ENCODE measurements around the gene ID2.

The ID2 gene

GRCh38 chr2:8701681-8702379 is 20.0 kb downstream of the ID2 start:
- 0 out of 2 replicates have a peak, but pooled peaks cover 4% of the 10 kb centered on the region for H3K9me3 ChIP-seq
- H3K9ac ChIP-seq: no peak overlapping the region
- H3K4me2 ChIP-seq: no peak overlapping the region
- H3K36me3 ChIP-seq: no peaks in the 10 kb centered on the region
- no peak for TF ChIP-seq Cebpa-rat (IDR thresholded peaks at IDR 0.05)
- H3K4me1 ChIP-seq: no peaks in the 10 kb centered on the region
- H3K4me3 ChIP-seq: no peak overlapping the region
- no peak overlapping the region for H3K27ac ChIP-seq
- no peaks in the 10 kb centered on the region for H3K27me3 ChIP-seq
- no peaks in the 10 kb centered on the region for H4K20me1 ChIP-seq

GRCh38 chr2:8704906-8705305 is 23.1 kb downstream of the ID2 start:
- Histone ChIP-seq H3K27me3 (no peaks in the 10 kb centered on the region), H3K9me3 (peaks cover 13% of the 10 kb centered on the region), H3K9ac (no peak overlapping the region), H3K4me3 (no peak overlapping the region), H3K36me3 (no peaks in the 10 kb centered on the region), H3K27ac (no peak overlapping the region), H4K20me1 (no peaks in the 10 kb centered on the region), H3K4me1 (no peaks in the 10 kb centered on the region), H3K4me2 (no peak overlapping the region)
- no peak for TF ChIP-seq Cebpa-rat (IDR thresholded peaks at IDR 0.05)

- Histone ChIP-seq H3K4me3 (no peak overlapping the region), H3K4me2 (no peak overlapping the region), H3K4me1 (no peaks in the 10 kb centered on the region), H4K20me1 (no peaks in the 10 kb centered on the region), H3K27ac (no peak overlapping the region), H3K36me3 (no peaks in the 10 kb centered on the region), H3K9ac (no peak overlapping the region), H3K27me3 (no peaks in the 10 kb centered on the region), H3K9me3 (peaks cover 20% of the 10 kb centered on the region)
- no peak for TF ChIP-seq Cebpa-rat (IDR thresholded peaks at IDR 0.05)
Observed at GRCh38 chr2:8709611-8710010, 27.8 kb downstream of the ID2 start.

GRCh38 chr2:8710951-8711350 is 29.1 kb downstream of the ID2 start:
- no peaks in the 10 kb centered on the region for H3K4me1 ChIP-seq
- no peak for TF ChIP-seq Cebpa-rat (IDR thresholded peaks at IDR 0.05)

GRCh38 chr2:8714283-8714682 is 32.4 kb downstream of the ID2 start:
- Histone ChIP-seq H3K27me3 (no peaks in the 10 kb centered on the region), H3K9me3 (peaks cover 36% of the 10 kb centered on the region), H4K20me1 (no peaks in the 10 kb centered on the region), H3K36me3 (no peaks in the 10 kb centered on the region), H3K4me2 (no peak overlapping the region), H3K27ac (no peak overlapping the region), H3K4me1 (no peaks in the 10 kb centered on the region), H3K4me3 (no peak overlapping the region), H3K9ac (no peak overlapping the region)
- no peak for TF ChIP-seq Cebpa-rat (IDR thresholded peaks at IDR 0.05)

More at GRCh38 chr2:8710951-8711350, 29.1 kb downstream of the ID2 start:
- H3K27ac ChIP-seq: no peak overlapping the region
- H3K4me3 ChIP-seq: no peak overlapping the region
- no peaks in the 10 kb centered on the region for H4K20me1 ChIP-seq
- H3K4me2 ChIP-seq: no peak overlapping the region
- H3K36me3 ChIP-seq: no peaks in the 10 kb centered on the region
- H3K9ac ChIP-seq: no peak overlapping the region
- H3K9me3 ChIP-seq: peaks cover 33% of the 10 kb centered on the region
- H3K27me3 ChIP-seq: no peaks in the 10 kb centered on the region

GRCh38 chr2:8714971-8715370 is 33.1 kb downstream of the ID2 start:
- Histone ChIP-seq H3K9ac (no peak overlapping the region), H3K4me1 (no peaks in the 10 kb centered on the region), H3K27ac (no peak overlapping the region), H3K4me3 (no peak overlapping the region), H4K20me1 (no peaks in the 10 kb centered on the region), H3K27me3 (no peaks in the 10 kb centered on the region), H3K4me2 (no peak overlapping the region), H3K36me3 (no peaks in the 10 kb centered on the region), H3K9me3 (peaks cover 36% of the 10 kb centered on the region)
- TF ChIP-seq Cebpa-rat (IDR thresholded peaks at IDR 0.05): no peak

- Histone ChIP-seq H3K9ac (no peak overlapping the region), H3K4me1 (0 out of 2 replicates have a peak, but pooled peaks cover 4% of the 10 kb centered on the region), H4K20me1 (no peaks in the 10 kb centered on the region), H3K27ac (no peak overlapping the region), H3K4me3 (no peak overlapping the region), H3K27me3 (no peaks in the 10 kb centered on the region), H3K4me2 (no peak overlapping the region), H3K9me3 (peaks cover 29% of the 10 kb centered on the region), H3K36me3 (no peaks in the 10 kb centered on the region)
- no peak for TF ChIP-seq Cebpa-rat (IDR thresholded peaks at IDR 0.05)
Observed at GRCh38 chr2:8719528-8719927, 37.7 kb downstream of the ID2 start.

- Histone ChIP-seq H3K9ac (no peak overlapping the region), H3K4me3 (no peak overlapping the region), H3K9me3 (peaks cover 18% of the 10 kb centered on the region), H3K27me3 (no peaks in the 10 kb centered on the region), H3K36me3 (no peaks in the 10 kb centered on the region), H3K4me1 (0 out of 2 replicates have a peak, but pooled peaks cover 4% of the 10 kb centered on the region), H3K27ac (no peak overlapping the region), H3K4me2 (no peak overlapping the region), H4K20me1 (no peaks in the 10 kb centered on the region)
- no peak for TF ChIP-seq Cebpa-rat (IDR thresholded peaks at IDR 0.05)
Observed at GRCh38 chr2:8720741-8721140, 38.9 kb downstream of the ID2 start.

- 0 out of 2 replicates have a peak, but pooled peaks cover 4% of the 10 kb centered on the region for H3K4me1 ChIP-seq
- H3K9ac ChIP-seq: no peak overlapping the region
- peaks cover 11% of the 10 kb centered on the region for H3K9me3 ChIP-seq
- no peak overlapping the region for H3K27ac ChIP-seq
- H3K4me3 ChIP-seq: no peak overlapping the region
- 0 out of 2 replicates have a peak, but pooled peaks cover under 1% of the 10 kb centered on the region for H3K36me3 ChIP-seq
- TF ChIP-seq Cebpa-rat (IDR thresholded peaks at IDR 0.05): no peak
- H3K27me3 ChIP-seq: no peaks in the 10 kb centered on the region
- H4K20me1 ChIP-seq: no peaks in the 10 kb centered on the region
- H3K4me2 ChIP-seq: no peak overlapping the region
Observed at GRCh38 chr2:8721410-8721809, 39.6 kb downstream of the ID2 start.

GRCh38 chr2:8722986-8723385 is 41.1 kb downstream of the ID2 start:
- Histone ChIP-seq H4K20me1 (no peaks in the 10 kb centered on the region), H3K4me3 (no peak overlapping the region), H3K4me2 (no peak overlapping the region), H3K9me3 (no peaks in the 10 kb centered on the region), H3K4me1 (0 out of 2 replicates have a peak, but pooled peaks cover 4% of the 10 kb centered on the region), H3K27ac (no peak overlapping the region), H3K27me3 (no peaks in the 10 kb centered on the region), H3K9ac (no peak overlapping the region), H3K36me3 (peaks cover 13% of the 10 kb centered on the region)
- no peak for TF ChIP-seq Cebpa-rat (IDR thresholded peaks at IDR 0.05)
